A549 (cell line): ENCODE results near the gene HIVEP1. TPM values are rescaled to one million over a fixed set of nuclear protein-coding genes. Genes with fewer than 3 reads are reported as not detected.
A peak's percentile ranks its signal among the peaks of the same experiment; 100 is the strongest.

Experiments
- ATAC-seq, 2 experiments: fragments of 200-7000 bp in 1 of 2; fragments of >200 bp in 1 of 2; cut with Nextera tagmentation in 1 of 2; cut with Tn5 transposase in 1 of 2; 3 replicates each; pipeline versions ENCODE4 v1.8.0 to v1.9.1; 2018 to 2020; ENCODE audit warnings: mild to moderate bottlenecking in 1 of 2, moderate library complexity in 1 of 2
- CTCF ChIA-PET: fragments of 300-600 bp; sonication (Branson Sonifier 250); formaldehyde crosslinking; extraction: SDS; loops from one replicate; lab custom pipeline; 2021; ENCODE audit warnings: antibody characterized with exemption, inconsistent platforms; lab: Yijun Ruan, JAX
- POLR2A ChIA-PET: fragments of 350-600 bp; formaldehyde crosslinking; extraction: SDS; loops from one replicate; lab custom pipeline; 2021; ENCODE audit warnings: antibody characterized with exemption, inconsistent platforms; lab: Yijun Ruan, JAX
- DNase-seq, 2 experiments: peaks; one replicate each; pipeline versions ENCODE4 v3.0.0 to v3.0.0-alpha.2; 2011 to 2016; ENCODE audit warnings: low read depth in 1 of 2, low spot score in 1 of 2
- FAIRE-seq: peaks from 2 replicates; lab custom pipeline; 2011; peaks lifted over from hg19 to GRCh38; lab: Jason Lieb, UNC
- H3K27ac ChIP-seq, 2 experiments: fragments of >200 bp; sonication (Bioruptor Twin); formaldehyde crosslinking; 3 replicates each; pipeline ENCODE4 v1.5.1; 2016 to 2017
- H3K4me1 ChIP-seq: fragments of >200 bp; sonication (Bioruptor Twin); formaldehyde crosslinking; 3 replicates; pipeline ENCODE4 v1.6.1; 2016
- H3K4me2 ChIP-seq: fragments of >200 bp; sonication (Bioruptor Twin); formaldehyde crosslinking; 3 replicates; pipeline ENCODE4 v1.6.1; 2016
- H3K4me3 ChIP-seq: fragments of >200 bp; sonication (Bioruptor Twin); formaldehyde crosslinking; 3 replicates; pipeline ENCODE4 v1.5.1; 2016
- H3K9me3 ChIP-seq: fragments of >200 bp; sonication (Bioruptor Twin); formaldehyde crosslinking; 3 replicates; pipeline ENCODE4 v1.6.1; 2016
- CBX8 ChIP-seq: fragments of 200-600 bp; sonication (generic); IDR thresholded peaks from 2 replicates; pipeline ENCODE4 v1.6.1; 2016
- CEBPB ChIP-seq, 2 experiments: fragments of >200 bp in 1 of 2; sonication (Bioruptor Twin) in 1 of 2; formaldehyde crosslinking in 1 of 2; IDR thresholded peaks; 2 replicates each; pipeline ENCODE4 v1.6.1; 2012 to 2016
- EHF ChIP-seq: fragments of 250-450 bp; sonication (Bioruptor Pico); IDR thresholded peaks from 2 replicates; pipeline ENCODE4 v1.5.0; 2020; ENCODE audit warnings: mild to moderate bottlenecking
- FOXS1 ChIP-seq: fragments of 250-450 bp; sonication (Bioruptor Pico); IDR thresholded peaks from 2 replicates; pipeline ENCODE4 v1.5.0; 2020; ENCODE audit warnings: mild to moderate bottlenecking, moderate library complexity
- HDAC2 ChIP-seq: fragments of 200-600 bp; sonication (generic); IDR thresholded peaks from 2 replicates; pipeline ENCODE4 v1.6.1; 2016
- HEYL ChIP-seq: fragments of 250-450 bp; sonication (Bioruptor Pico); IDR thresholded peaks from 2 replicates; pipeline ENCODE4 v1.8.0; 2021; ENCODE audit warnings: mild to moderate bottlenecking, moderate library complexity
- HOXA7 ChIP-seq: fragments of 250-450 bp; sonication (Bioruptor Pico); IDR thresholded peaks from 2 replicates; pipeline ENCODE4 v1.5.0; 2020; ENCODE audit warnings: mild to moderate bottlenecking, moderate library complexity
- JUN ChIP-seq, 2 experiments: fragments of >200 bp; sonication (Bioruptor Twin); formaldehyde crosslinking; IDR thresholded peaks; 2 replicates in 1 of 2; 3 replicates in 1 of 2; pipeline ENCODE4 v1.6.1; 2016 to 2017
- JUNB ChIP-seq: fragments of >200 bp; sonication (Bioruptor Twin); formaldehyde crosslinking; IDR thresholded peaks from 2 replicates; pipeline ENCODE4 v1.6.1; 2016
- KDM1A ChIP-seq: fragments of 200-600 bp; sonication (generic); IDR thresholded peaks from 2 replicates; pipeline ENCODE4 v1.6.1; 2016; ENCODE audit warnings: low read depth, mild to moderate bottlenecking
- KDM5A ChIP-seq: fragments of 200-600 bp; sonication (generic); IDR thresholded peaks from 2 replicates; pipeline ENCODE4 v1.6.1; 2016; ENCODE audit warnings: antibody characterized with exemption, mild to moderate bottlenecking
- MAFK ChIP-seq: fragments of 450-650 bp; IDR thresholded peaks from 2 replicates; pipeline ENCODE4 v1.6.1; 2014; ENCODE audit not compliant: partially characterized antibody
- MAZ ChIP-seq: fragments of 150-350 bp; IDR thresholded peaks from 2 replicates; pipeline ENCODE4 v1.6.1; 2014; ENCODE audit warnings: antibody characterized with exemption, low read depth, low read length, borderline replicate concordance
- NR3C1 ChIP-seq: fragments of >200 bp; sonication (Bioruptor Twin); formaldehyde crosslinking; IDR thresholded peaks from 3 replicates; pipeline ENCODE4 v1.6.1; 2017
- PHF8 ChIP-seq: fragments of 200-600 bp; sonication (generic); IDR thresholded peaks from 2 replicates; pipeline ENCODE4 v1.6.1; 2016; ENCODE audit warnings: low read depth, mild to moderate bottlenecking, antibody characterized with exemption, moderate library complexity, borderline replicate concordance
- POLR2A ChIP-seq: IDR thresholded peaks from 2 replicates; pipeline ENCODE4 v1.6.1; 2012; ENCODE audit warnings: mild to moderate bottlenecking, low read length
- POLR2AphosphoS2 ChIP-seq: conservative IDR thresholded peaks from 2 replicates; pipeline ENCODE4 v1.6.1; 2012; ENCODE audit warnings: low read length, improper control_type of control experiment, inconsistent platforms
- RAD21 ChIP-seq, 2 experiments: fragments of >200 bp in 1 of 2; sonication (Bioruptor Twin) in 1 of 2; formaldehyde crosslinking in 1 of 2; IDR thresholded peaks in 1 of 2; conservative IDR thresholded peaks in 1 of 2; 2 replicates in 1 of 2; 3 replicates in 1 of 2; pipeline ENCODE4 v1.6.1; 2012 to 2018; ENCODE audit warnings: inconsistent platforms in 1 of 2
- RFX5 ChIP-seq: fragments of 450-650 bp; IDR thresholded peaks from 2 replicates; pipeline ENCODE4 v1.7.1; 2014; ENCODE audit warnings: antibody characterized with exemption, mild to moderate bottlenecking, moderate library complexity
- SREBF2 ChIP-seq: fragments of 450-650 bp; IDR thresholded peaks from 2 replicates; pipeline ENCODE4 v1.6.1; 2014; ENCODE audit warnings: mild to moderate bottlenecking, moderate library complexity
- ZC3H11A ChIP-seq: fragments of 450-650 bp; IDR thresholded peaks from 2 replicates; pipeline ENCODE4 v1.6.1; 2014; ENCODE audit warnings: antibody characterized with exemption, mild to moderate bottlenecking
- WGBS: methylation state at CpG from one replicate; pipeline ENCODE4 v1.1.6; 2017; ENCODE audit errors: missing lambda C conversion rate; 5-methylcytosine and 5-hydroxymethylcytosine counted together
- polyA plus RNA-seq, 4 experiments: library from polyadenylated mRNA; depleted of rRNA in 3 of 4; stranded (reverse); fragments of >200 nt; fragmentation: RNase III in 1 of 4; extraction: RNeasy Plus Mini Kit Qiagen cat#74134 plus additional on column Dnase treatment in 1 of 4; gene quantifications; 2 replicates in 3 of 4; 3 replicates in 1 of 4; pipeline ENCODE4 v1.2.3, GENCODE V29; 2011 to 2017
- TF ChIP-seq, protein P1 (sequence below): IDR thresholded peaks from 2 replicates; pipeline ENCODE4 v1.6.1; 2012
- TF ChIP-seq, protein P2 (sequence below): fragments of >200 bp; sonication (Bioruptor Twin); formaldehyde crosslinking; IDR thresholded peaks from 2 replicates; pipeline ENCODE4 v1.6.1; 2016
- TF ChIP-seq, protein P3 (sequence below): IDR thresholded peaks from 2 replicates; pipeline ENCODE4 v1.6.1; 2012
- TF ChIP-seq, protein P4 (sequence below): fragments of 150-350 bp; IDR thresholded peaks from 2 replicates; pipeline ENCODE4 v1.6.1; 2014; ENCODE audit warnings: low read depth, mild to moderate bottlenecking, low read length
- TF ChIP-seq, protein P5 (sequence below): fragments of 450-650 bp; IDR thresholded peaks from 2 replicates; pipeline ENCODE4 v1.6.1; 2014; ENCODE audit warnings: antibody characterized with exemption

The HIVEP1 gene
- polyA plus RNA-seq, 2 of the 4 experiments (the other 2 are of a cell fraction): 5.8 to 10.5 TPM

DNA sequence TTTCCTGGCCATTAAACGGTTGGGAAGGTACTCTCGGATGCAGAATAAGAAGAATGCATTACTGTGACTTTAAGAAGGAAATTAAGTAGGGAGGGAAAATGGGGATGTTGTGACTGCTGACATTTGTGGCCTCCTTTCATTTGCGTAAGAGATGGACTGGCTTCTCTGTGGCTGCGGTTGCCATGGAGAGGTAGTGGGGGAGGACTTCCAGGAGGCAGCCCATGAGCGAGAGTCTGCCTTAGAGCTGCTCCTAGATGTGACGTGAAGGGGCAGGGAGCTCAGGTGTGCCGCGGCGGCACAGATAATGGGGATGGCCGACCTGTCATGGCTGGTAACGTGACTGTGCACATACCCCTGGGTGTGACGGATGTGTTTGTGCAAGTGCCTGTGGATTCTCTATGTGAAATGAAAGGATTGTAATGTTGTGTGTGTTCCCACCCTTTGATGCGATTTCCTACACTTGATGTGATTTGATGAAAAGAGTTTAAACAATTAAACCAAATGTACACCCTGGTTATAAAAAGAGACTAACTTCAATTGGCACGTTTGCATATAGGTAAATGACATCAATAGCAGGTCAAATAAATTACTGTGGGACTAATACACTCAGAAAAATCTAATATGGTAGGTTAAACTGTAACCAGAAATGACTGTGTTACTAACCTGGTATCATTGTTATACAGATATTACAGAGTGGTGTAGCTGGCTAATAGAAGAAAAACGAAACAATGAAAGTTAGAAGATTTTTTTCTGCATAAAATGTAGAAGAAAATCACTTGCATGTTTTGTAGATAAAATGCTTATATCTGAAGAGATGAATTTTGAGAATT lies 48.9 kb downstream of the HIVEP1 start:
- H3K4me1 ChIP-seq: peaks cover 27% of the 10 kb centered on the region; the same call in 2 of the 3 replicates
- ChIA-PET CTCF (no interaction called here), POLR2A (no interaction called here)
- DNase-seq (peak; percentile 28 to 74), FAIRE-seq (no peak), ATAC-seq (peak; percentile 94 to 95)
- H3K4me3 ChIP-seq: peak overlapping the region; percentile 17
- peak overlapping the region; percentile 67 for H3K4me2 ChIP-seq
- peak overlapping the region in 1 of 2 experiments; percentile 47; a peak in 3 of 6 replicates for H3K27ac ChIP-seq
- 49% methylated on average over 13 of the region's 15 CpGs for WGBS
- TF ChIP-seq POLR2A (peak; percentile 27), CEBPB (IDR thresholded peaks at IDR 0.05) (peak; percentile 29 to 43; a peak in 1 of 4 replicates)
- TF ChIP-seq, protein P1, sequence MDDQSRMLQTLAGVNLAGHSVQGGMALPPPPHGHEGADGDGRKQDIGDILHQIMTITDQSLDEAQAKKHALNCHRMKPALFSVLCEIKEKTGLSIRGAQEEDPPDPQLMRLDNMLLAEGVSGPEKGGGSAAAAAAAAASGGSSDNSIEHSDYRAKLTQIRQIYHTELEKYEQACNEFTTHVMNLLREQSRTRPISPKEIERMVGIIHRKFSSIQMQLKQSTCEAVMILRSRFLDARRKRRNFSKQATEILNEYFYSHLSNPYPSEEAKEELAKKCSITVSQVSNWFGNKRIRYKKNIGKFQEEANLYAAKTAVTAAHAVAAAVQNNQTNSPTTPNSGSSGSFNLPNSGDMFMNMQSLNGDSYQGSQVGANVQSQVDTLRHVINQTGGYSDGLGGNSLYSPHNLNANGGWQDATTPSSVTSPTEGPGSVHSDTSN: no peak
- H3K9me3 ChIP-seq: no peaks in the 10 kb centered on the region

DNA sequence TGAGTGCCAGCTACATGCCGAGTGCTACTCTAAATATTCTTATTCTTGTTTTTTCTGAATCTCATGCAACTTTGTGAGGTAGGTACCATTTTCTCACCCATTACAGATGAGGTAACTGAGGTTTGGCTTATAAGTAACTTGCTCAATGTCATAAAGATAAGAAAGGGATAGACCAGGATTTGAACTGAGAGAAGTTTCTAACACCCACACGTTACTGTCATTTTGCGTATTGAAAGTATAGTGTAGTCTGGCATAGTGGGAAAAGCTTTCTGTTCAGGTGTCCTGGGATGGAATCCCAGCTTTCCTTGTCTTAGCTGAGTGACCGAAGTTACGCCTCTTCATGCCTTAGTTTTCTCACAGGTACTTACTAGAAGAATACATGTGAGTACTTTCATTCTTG lies 50.5 kb downstream of the HIVEP1 start:
- WGBS: 93% methylated on average over 5 of the region's 5 CpGs
- no peak for FAIRE-seq
- no peak for ATAC-seq
- POLR2A ChIA-PET: no interaction called here
- CTCF ChIA-PET: interaction anchor here (1.0 kb wide), 1 partner anchor 407 kb away, joined by 3 read pairs; no protein-coding TSS in a partner anchor
- TF ChIP-seq, protein P1: no peak
- TF ChIP-seq KDM5A (no peak), POLR2A (no peak), MAFK (no peak), HDAC2 (no peak), SREBF2 (no peak), ZC3H11A (no peak), JUN (IDR thresholded peaks at IDR 0.05) (no peak), PHF8 (no peak), RAD21 (conservative IDR thresholded peaks at IDR 0.05 in 1 of 2, IDR thresholded peaks at IDR 0.05 in 1 of 2) (no peak), JUNB (no peak), RFX5 (no peak)
- TF ChIP-seq, protein P2, sequence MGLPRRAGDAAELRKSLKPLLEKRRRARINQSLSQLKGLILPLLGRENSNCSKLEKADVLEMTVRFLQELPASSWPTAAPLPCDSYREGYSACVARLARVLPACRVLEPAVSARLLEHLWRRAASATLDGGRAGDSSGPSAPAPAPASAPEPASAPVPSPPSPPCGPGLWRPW: no peak
- TF ChIP-seq, protein P3, sequence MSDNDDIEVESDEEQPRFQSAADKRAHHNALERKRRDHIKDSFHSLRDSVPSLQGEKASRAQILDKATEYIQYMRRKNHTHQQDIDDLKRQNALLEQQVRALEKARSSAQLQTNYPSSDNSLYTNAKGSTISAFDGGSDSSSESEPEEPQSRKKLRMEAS: no peak
- H3K4me3 ChIP-seq: no peak overlapping the region
- peaks cover 28% of the 10 kb centered on the region; the same call in 2 of the 3 replicates for H3K4me1 ChIP-seq
- no peaks in the 10 kb centered on the region for H3K9me3 ChIP-seq
- DNase-seq: no peak
- H3K4me2 ChIP-seq: no peak overlapping the region
- H3K27ac ChIP-seq: no peak overlapping the region

DNA sequence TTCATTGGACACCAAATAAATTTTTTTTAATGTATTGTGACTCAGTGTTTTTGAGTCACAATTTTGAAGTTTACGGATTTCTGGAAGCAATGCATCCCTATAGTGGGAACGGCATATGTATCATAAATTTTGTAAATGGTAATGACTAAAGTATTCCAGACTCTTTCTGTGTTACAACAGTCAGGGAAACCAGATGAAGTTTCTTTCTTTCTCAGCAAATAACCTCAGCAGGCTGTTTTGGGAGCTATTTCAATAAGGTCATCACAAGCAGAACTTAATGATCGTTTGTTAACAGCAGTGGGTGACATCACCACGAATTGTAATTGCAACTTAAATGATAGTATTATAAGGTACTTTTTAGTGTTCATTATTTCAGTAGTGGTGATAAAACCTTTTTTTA lies 52.0 kb downstream of the HIVEP1 start:
- ATAC-seq (no peak), DNase-seq (no peak), FAIRE-seq (no peak)
- POLR2A ChIA-PET: no interaction called here
- H3K4me2 ChIP-seq: no peak overlapping the region
- H3K9me3 ChIP-seq: no peaks in the 10 kb centered on the region
- CTCF ChIA-PET: no interaction called here
- H3K4me1 ChIP-seq: peaks cover 31% of the 10 kb centered on the region
- 87% methylated on average over 4 of the region's 4 CpGs for WGBS
- H3K4me3 ChIP-seq: no peak overlapping the region
- H3K27ac ChIP-seq: no peak overlapping the region
- TF ChIP-seq, protein P4, sequence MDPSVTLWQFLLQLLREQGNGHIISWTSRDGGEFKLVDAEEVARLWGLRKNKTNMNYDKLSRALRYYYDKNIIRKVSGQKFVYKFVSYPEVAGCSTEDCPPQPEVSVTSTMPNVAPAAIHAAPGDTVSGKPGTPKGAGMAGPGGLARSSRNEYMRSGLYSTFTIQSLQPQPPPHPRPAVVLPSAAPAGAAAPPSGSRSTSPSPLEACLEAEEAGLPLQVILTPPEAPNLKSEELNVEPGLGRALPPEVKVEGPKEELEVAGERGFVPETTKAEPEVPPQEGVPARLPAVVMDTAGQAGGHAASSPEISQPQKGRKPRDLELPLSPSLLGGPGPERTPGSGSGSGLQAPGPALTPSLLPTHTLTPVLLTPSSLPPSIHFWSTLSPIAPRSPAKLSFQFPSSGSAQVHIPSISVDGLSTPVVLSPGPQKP: no peak
- TF ChIP-seq, protein P5, sequence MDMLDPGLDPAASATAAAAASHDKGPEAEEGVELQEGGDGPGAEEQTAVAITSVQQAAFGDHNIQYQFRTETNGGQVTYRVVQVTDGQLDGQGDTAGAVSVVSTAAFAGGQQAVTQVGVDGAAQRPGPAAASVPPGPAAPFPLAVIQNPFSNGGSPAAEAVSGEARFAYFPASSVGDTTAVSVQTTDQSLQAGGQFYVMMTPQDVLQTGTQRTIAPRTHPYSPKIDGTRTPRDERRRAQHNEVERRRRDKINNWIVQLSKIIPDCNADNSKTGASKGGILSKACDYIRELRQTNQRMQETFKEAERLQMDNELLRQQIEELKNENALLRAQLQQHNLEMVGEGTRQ: no peak
- no peak for TF ChIP-seq POLR2AphosphoS2
- TF ChIP-seq FOXS1 (CRISPR knock-in tag): no peak
- no peak for TF ChIP-seq HOXA7
- TF ChIP-seq, protein P1: no peak
- TF ChIP-seq HDAC2: no peak
- TF ChIP-seq EHF (CRISPR knock-in tag): no peak
- no peak for TF ChIP-seq JUN (IDR thresholded peaks at IDR 0.05)
- TF ChIP-seq KDM1A: no peak
- no peak for TF ChIP-seq HEYL (CRISPR knock-in tag)
- TF ChIP-seq NR3C1: no peak
- no peak for TF ChIP-seq SREBF2
- TF ChIP-seq CBX8: no peak
- no peak for TF ChIP-seq MAZ
